Esophagus squamous epithelium (tissue), 4 donors: ENCODE data around the gene NOSIP.

Experiments used
- CTCF ChIP-seq, 6 experiments: fragments of 450-650 bp in 4 of 6; fragments of 200-600 bp in 2 of 6; sonication (generic) in 2 of 6; IDR thresholded peaks; one replicate each; pipeline ENCODE4 v1.5.1; 2016 to 2019; ENCODE audit warnings: antibody characterized with exemption in 6 of 6, mild to moderate bottlenecking in 4 of 6, moderate library complexity in 4 of 6
- POLR2A ChIP-seq, 4 donors: fragments of 450-650 bp; IDR thresholded peaks; one replicate each; pipeline ENCODE4 v1.6.1; 2017; ENCODE audit warnings: antibody characterized with exemption in 4 of 4, mild to moderate bottlenecking in 4 of 4, moderate library complexity in 3 of 4

- no peak for TF ChIP-seq CTCF (IDR thresholded peaks at IDR 0.05)
- no peak for TF ChIP-seq POLR2A (IDR thresholded peaks at IDR 0.05)
These were observed 15.6 kb upstream of the NOSIP start for GRCh38 chr19:49595819-49596404.
